ENCODE measurements around the gene ZDHHC5.

GRCh38 chr11:57643802-57644201, 24.1 kb upstream of the ZDHHC5 start:
- TF ChIP-seq RXRA (CRISPR knock-in tag; IDR thresholded peaks at IDR 0.05) (no peak), NR2F1 (CRISPR knock-in tag; IDR thresholded peaks at IDR 0.05) (no peak), FOXK1 (CRISPR knock-in tag; IDR thresholded peaks at IDR 0.05; ENCODE audit: borderline replicate concordance, low read depth) (no peak), NFYB (CRISPR knock-in tag; IDR thresholded peaks at IDR 0.05) (no peak), ZNF891 (CRISPR knock-in tag; IDR thresholded peaks at IDR 0.05) (no peak), RAD21 (CRISPR knock-in tag; IDR thresholded peaks at IDR 0.05) (no peak), ZNF549 (CRISPR knock-in tag; IDR thresholded peaks at IDR 0.05) (no peak), FOSL2 (CRISPR knock-in tag; IDR thresholded peaks at IDR 0.05) (no peak)
- TF ChIP-seq, protein P1, sequence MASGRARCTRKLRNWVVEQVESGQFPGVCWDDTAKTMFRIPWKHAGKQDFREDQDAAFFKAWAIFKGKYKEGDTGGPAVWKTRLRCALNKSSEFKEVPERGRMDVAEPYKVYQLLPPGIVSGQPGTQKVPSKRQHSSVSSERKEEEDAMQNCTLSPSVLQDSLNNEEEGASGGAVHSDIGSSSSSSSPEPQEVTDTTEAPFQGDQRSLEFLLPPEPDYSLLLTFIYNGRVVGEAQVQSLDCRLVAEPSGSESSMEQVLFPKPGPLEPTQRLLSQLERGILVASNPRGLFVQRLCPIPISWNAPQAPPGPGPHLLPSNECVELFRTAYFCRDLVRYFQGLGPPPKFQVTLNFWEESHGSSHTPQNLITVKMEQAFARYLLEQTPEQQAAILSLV (CRISPR knock-in tag; IDR thresholded peaks at IDR 0.05; ENCODE audit: borderline replicate concordance), result no peak
- TF ChIP-seq, protein P2, sequence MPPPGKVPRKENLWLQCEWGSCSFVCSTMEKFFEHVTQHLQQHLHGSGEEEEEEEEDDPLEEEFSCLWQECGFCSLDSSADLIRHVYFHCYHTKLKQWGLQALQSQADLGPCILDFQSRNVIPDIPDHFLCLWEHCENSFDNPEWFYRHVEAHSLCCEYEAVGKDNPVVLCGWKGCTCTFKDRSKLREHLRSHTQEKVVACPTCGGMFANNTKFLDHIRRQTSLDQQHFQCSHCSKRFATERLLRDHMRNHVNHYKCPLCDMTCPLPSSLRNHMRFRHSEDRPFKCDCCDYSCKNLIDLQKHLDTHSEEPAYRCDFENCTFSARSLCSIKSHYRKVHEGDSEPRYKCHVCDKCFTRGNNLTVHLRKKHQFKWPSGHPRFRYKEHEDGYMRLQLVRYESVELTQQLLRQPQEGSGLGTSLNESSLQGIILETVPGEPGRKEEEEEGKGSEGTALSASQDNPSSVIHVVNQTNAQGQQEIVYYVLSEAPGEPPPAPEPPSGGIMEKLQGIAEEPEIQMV (CRISPR knock-in tag; IDR thresholded peaks at IDR 0.05; ENCODE audit: low read depth), result no peak
